Measurements from ENCODE around the gene CPLANE1.
"Not testable (repeated sequence)": the region's sequence is repeated elsewhere in the genome, so short reads cannot be mapped to it uniquely, and the experiment has no call there.

CPLANE1 gene

DNA sequence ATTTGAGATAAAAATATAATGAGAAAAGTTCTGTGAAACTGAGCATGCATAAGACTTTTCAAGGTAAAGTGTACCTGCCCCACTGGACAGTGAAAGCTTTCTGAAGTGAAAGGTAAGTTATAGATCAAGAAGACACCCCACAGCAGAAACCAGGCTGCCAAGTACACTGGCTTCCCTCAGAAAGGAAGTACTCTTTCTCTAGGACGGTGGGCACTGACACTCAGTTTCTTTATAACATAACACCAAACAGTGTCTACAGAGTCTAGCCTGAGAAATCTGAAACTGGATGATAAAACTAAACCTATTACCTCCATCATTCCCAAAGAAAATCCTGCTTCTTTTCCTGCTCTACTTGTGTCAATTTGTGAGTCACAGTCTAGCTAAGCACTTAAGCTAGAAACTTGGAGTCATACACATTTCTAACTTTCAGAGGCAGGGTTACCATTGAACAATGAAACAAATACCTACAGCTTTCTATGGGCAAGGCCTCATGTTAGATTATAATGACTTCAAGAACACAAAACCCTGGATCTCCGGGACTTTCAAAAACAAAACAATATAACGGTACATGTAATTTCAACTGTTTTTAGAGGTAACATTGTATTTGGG lies 136.7 kb downstream of the CPLANE1 start:
- DNase-seq: no peak

GRCh38 chr5:37111426-37112382 lies 137.5 kb downstream of the CPLANE1 start:
- peak in 1 of 2 experiments; percentile 5 for DNase-seq

DNA sequence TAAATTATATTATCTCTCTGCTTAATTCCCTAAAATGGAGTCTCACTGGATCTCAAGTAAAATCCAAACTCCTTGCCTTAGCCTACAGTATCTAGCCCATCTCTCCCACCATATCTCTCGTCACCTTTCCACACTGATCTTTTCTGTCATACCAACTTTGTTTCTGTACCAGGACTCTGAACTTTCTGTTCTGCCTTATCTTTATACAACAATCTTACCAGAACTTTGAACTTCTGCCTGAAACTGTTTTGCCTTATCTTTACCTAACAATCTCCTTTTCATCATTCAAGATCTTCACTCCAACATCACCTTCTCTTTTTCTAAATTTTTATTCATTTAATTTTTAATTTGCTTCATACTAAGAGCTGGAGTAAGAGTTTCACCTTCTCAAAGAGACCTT lies 139.0 kb downstream of the CPLANE1 start:
- DNase-seq: no peak

DNA sequence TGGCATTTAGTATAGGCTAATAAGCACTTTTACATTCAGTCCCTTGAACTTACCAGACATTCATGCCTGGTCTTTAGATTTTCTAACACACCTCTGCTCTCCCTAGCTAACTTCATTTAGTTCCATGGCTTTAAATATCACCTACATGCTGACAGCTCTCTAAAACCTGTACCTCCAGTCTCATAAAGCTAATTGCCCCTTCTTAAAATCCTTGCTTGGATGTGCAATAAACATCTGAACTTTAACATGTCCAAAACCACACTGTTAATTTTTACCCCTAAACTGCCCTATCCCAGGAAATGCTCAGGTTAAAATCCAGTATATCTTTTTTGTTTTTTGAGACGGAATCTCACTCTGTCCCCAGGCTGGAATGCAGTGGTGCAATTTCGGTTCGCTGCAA lies 139.8 kb downstream of the CPLANE1 start:
- DNase-seq: no peak

DNA sequence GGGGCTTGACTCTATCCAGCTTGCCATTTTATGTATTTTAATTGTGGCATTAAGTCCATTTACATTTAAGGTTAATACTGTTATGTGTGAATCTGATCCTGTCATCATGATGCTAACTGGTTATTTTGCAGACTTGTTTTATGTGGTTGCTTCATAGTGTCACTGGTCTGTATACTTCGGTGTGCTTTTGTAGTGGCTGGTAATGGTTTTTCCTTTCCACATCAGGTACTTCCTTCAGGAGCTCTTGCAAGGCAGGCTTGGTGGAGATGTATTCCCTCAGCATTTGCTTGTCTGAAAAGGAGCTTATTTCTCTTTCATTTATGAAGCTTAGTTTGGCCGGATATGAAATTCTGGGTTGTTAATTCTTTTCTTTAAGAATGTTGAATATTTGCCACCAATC lies 145.9 kb downstream of the CPLANE1 start:
- DNase-seq: no peak

DNA sequence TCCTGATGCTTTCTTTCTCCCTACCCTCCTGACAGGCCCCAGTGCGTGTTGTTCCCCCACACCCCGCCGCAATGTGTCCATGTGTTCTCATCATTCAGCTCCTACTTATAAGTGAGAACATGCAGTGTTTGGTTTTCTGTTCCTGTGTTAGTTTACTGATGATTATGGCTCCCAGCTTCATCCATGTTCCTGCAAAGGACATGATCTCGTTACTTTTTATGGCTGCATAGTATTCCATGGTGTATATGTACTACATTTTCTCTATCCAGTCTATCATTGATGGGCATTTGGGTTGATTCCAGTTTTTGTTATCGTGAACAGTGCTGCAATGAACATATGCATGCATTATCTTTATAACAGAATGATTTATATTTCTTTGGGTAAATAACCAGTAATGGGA lies 149.9 kb downstream of the CPLANE1 start:
- not testable (repeated sequence) for DNase-seq

DNA sequence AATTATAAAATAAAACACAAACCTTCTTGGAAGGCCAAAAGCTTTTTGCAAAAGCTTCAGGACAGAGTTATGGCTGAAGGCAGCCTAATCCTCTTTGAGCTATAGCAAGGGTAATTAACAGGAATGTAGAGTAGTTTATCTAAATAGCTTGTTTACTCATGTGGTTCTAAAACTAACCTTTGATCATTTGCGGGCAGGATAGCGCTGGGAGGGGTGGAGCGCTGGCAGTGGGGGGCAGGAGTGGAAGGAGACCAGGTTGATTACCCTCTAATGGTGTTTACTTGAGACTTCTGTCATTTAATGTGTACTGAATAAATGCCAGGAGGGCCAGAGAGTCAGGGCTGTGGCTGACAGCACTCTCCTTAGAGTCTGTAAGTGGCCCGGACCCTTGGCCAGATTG lies 155.4 kb downstream of the CPLANE1 start:
- not testable (repeated sequence) for DNase-seq

DNA sequence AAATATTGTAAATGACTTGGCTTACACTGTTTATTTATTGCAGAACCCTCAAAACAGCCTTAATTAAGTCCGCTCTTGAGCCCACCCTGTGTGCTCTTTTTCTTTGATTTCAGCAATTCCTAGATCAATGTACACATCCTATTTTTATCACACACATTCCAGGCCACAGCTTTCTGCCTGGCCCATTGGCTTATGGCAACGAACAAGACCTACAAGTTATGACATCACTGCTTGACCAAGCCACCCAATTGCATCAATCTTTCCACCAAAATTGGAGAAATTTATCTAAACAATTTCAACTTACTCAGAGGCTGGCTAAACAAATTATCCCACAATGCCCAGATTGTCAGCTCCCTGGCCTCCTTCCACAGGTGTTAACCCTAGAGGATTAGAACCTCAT lies 158.4 kb downstream of the CPLANE1 start:
- no peak for DNase-seq

DNA sequence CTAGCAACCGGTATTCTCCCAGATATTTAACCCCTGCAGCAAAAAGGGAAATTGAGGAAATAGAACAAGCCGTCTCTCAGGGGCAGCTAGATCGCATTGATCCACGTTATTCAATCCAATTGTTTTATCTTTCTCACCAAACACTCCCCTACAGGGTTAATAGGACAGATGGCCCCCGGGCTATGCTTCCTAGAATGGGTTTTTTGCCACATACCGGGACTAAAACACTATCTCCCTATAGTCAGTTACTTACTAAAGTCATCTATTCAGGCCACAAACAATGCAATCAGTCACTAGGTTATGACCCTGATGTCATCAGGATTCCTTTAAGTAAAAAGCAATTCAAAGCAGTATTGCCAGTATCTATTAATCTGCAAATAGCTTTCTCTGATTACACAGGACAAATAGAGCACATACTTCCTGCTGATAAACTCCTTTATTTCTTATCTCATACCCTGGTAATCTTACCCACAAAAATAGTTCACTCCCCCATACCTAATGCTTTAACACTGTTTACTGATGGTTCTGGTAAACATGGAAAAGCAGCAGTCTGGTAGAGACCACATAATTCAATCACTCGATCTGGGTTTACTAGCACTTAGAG lies 159.0 kb downstream of the CPLANE1 start:
- DNase-seq: no peak

DNA sequence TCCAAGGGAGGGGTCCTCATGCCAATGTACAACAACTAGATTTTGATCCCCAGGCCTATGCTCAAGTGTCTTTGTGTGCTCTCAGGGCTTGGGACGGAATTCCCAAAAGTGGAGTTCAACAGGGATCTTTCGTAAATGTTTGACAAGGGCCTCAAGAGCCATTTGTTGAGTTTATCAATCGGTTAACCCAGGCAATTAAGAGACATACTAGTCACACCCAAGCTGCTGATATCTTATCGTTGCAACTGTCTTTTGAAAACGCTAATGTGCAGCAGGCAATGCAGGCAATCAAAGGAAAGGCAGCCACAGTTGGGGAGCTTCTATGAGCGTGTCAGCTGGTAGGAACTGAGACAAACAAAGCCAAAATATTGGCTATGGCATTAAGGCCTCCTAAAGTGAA lies 161.2 kb downstream of the CPLANE1 start:
- no peak for DNase-seq

- DNase-seq: no peak
These were observed 162.6 kb downstream of the CPLANE1 start for GRCh38 chr5:37086466-37087173.

DNA sequence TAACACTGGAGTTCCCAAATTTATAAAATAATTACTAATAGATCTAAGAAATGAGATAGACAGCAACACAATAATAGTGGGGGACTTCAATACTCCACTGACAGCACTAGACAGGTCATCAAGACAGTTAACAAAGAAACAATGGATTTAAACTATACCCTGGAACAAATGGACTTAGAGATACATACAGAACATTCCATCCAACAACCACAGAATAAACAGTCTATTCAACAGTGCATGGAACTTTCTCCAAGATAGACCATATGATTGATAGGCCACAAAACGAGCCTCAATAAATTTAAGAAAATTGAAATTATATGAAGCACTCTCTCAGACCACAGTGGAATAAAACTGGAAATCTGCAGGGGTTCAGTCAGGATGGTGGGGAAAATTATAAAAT lies 163.2 kb downstream of the CPLANE1 start:
- DNase-seq: not testable (repeated sequence)

DNA sequence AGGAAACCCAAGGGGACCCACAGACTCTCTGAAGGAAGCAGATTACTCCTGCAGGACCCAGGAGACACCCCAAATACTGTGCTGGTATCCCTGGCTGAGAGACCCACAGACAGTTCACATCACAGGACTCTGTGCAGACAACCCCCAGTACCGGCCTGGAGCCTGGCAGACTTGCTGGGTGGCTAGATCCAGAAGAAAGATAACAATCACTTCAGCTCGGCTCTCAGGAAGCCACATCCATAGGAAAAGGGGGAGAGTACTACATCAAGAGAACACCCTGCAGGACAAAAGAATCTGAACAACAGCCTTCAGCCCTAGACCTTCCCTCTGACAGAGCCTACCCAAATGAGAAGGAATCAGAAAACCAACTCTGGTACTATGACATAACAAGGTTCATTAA lies 166.2 kb downstream of the CPLANE1 start:
- DNase-seq: not testable (repeated sequence)

GRCh38 chr5:37080697-37081096 lies 168.5 kb downstream of the CPLANE1 start:
- no peak for DNase-seq

DNA sequence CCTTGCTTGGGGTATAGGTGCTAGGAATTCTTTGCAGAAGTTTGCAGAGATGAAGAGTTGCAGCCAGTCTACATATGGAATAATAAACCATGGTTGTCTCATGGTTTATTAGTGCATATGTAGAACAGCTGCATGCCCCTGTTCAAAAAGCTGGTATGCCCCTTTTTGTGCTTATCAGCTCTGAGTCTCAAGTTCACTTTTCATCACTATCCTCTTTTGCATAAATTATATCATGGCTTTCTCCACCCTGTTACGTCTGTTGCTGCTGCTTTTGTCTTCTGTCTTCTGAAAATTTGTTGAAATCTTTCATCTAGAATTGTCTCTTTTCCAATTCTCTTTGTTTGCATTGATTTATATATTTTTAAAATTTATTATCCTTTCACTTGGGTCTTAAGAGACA lies 172.0 kb downstream of the CPLANE1 start:
- no peak for DNase-seq

DNA sequence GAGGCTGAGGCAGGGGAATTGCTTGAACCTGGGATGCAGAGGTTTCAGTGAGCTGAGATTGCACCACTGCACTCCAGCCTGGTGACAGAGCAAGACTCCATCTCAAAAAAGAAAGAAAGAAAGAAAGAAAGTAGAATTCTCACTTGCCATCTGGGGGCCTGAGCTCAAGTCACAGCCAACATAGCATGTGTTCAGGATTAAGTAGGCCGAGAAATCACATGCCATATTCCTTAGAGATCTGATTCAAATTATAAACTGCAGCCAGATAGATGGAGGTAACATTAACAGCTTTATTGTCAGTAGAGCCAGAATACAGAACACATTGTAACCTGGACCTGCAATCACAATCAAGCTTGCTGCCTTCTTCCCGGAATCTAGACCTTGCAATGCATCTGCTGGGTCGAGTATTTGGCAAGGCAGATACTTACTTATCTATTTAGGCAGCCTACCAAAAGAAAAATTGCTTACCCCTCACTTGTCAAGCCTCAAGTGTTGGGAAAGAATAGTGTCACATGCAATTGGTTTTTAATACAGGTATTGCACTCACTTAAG lies 173.7 kb downstream of the CPLANE1 start:
- no peak for DNase-seq

DNA sequence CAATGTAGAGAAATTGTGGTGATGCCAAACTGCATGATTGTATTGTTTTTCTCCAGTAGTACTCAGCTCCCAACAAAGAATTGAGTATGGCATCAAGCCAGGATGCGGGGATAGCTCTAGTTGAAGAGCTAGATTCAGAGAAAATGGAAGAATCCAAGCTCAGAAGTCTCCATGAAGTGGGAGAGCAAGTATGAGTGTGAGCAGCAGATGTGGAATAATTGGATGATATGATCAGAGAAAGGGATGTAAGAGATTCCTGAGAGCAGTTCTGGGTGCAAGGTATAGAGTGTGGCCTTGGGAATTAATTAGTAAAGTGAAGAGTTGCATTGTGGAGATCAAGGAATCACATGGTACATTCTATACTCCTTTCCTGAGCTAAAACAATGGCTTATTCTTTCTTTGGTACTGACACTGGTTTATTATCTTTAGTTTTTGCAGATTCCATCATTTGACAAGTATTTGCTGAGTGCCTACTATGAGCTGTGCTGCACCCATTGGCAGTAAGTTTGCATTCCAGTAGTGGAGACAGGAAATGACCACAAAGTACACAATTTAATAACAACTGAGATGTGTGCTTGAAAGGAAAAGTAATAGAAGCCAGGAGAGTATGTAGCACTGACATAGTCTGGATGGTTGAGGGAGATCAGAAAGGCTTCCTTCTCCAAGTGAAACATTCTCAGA lies 177.1 kb downstream of the CPLANE1 start:
- DNase-seq: no peak

DNA sequence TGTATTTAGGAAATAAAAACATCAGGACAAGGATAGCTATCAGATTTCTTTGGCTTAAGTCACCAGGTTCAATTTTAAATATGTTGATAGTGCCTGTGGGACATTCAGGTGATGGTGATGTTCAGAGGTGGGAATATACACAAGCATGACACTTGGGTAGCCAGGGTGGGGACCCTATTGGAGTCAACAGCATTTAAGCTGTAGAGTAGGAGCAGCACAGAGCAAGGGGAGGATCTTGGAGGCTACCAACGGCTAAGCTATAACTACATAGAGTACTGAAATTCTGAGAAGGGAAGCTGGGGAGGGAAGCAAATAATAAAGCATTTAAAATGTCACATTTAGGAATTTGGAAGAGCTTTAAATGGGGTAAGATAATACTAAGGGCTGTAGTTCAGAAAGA lies 177.7 kb downstream of the CPLANE1 start:
- no peak for DNase-seq

DNA sequence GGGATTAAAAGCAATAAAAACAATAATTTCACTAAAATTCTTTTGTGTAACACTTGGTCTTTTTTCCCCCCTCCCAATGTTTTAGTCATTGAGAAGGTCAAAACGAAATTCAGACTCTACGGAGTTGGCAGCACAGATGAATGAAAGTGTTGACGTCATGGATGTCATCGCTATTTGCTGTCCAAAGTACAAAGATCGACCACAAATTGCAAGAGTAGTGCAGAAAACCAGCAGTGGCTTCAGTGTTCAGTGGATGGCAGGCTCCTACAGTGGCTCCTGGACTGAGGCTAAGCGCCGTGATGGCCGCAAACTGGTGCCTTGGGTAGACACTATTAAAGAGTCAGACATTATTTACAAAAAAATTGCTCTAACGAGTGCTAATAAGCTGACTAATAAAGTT lies 184.7 kb downstream of the CPLANE1 start:
- no peak for DNase-seq

DNA sequence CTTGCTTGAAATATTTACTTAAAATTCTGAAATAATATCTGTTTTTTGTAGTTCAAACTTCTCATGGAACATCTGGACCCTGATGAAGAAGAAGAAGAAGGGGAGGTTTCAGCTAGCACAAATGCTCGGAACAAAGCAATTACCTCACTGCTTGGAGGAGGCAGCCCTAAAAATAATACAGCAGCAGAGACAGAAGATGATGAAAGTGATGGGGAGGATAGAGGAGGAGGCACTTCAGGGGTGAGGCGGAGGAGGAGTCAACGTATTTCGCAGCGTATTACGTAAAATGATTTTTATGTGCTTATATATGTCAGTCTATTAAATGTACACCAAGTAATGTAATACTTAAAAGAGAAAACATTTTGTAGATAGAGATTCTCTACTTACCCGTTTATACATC lies 185.4 kb downstream of the CPLANE1 start:
- no peak for DNase-seq

GRCh38 chr5:37060030-37060429 lies 189.1 kb downstream of the CPLANE1 start:
- DNase-seq: no peak

DNA sequence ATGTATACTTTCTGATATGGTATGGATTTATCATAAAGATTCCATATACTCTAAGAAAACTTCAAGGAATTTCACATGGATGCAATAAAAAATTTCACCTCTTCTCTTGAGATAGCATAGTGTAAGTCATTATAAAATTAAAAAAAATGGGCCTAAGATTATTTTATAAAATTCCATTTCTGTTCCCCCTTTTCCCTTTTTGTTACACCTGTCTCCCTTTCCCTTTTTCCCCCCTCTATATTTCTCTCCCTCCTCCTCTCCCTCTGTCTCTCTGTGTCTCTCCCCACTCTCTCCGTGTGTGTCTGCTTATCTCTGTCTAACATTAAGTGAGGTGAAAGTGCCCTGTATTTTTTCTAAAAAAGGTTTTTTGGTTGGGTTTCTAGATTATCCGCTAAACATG lies 192.4 kb downstream of the CPLANE1 start:
- no peak for DNase-seq

Data from stimulated activated CD4-positive, alpha-beta T cell treated with anti-CD3 and anti-CD28 coated beads, Interleukin-4, amount 100 ng/mL, for 4 hours (primary cell).